ENCODE results near the gene SPATS2. TPM values are rescaled to one million over a fixed set of nuclear protein-coding genes. Genes with fewer than 3 reads are reported as not detected.

SPATS2 gene
- total and polyA plus RNA-seq, 2 donors (not counting 1 experiment from before 2014, with no cell fraction given): 11.3 to 21.5 TPM

DNA sequence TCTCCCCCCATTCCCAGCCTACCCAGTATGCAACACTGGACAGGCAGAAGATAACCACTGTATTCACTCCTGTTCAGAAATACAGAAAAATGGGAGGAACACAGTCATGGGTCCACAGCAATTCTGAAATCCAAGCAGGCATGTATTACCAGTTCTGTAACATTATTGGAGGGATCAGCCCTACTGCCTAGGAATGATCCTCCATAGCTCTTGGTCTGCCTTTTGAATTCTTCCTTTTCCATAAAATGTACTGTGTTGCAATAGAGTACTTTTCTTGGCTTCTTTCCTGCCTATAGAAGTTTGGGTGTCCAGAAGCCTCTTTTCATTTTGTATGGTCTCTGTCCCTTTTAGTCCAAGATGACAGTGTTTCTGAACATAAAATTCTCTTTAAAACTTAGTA is 46.5 kb downstream of the SPATS2 start:
- no peaks in the 10 kb centered on the region for H3K27me3 Mint-ChIP-seq
- no peaks in the 10 kb centered on the region for H3K9me3 Mint-ChIP-seq (ENCODE audit: insufficient read depth)
- Histone ChIP-seq H4K20me1 (ENCODE audit: control insufficient read depth, insufficient read depth, low read length, poor library complexity, severe bottlenecking) (no peaks in the 10 kb centered on the region), H3K27me3 (replicated peaks in 1 of 4; ENCODE audit: control extremely low read depth in 1 of 4, control insufficient read depth in 3 of 4, insufficient read depth in 4 of 4, low read length in 3 of 4) (no peaks in the 10 kb centered on the region), H3K4me2 (replicated peaks; ENCODE audit: low read depth, low read length, poor library complexity, severe bottlenecking) (no peak overlapping the region), H3K9me3 (ENCODE audit: control extremely low read depth in 1 of 3, control insufficient read depth in 2 of 3, insufficient read depth in 1 of 3, low read length in 2 of 3) (no peaks in the 10 kb centered on the region), H3K9ac (ENCODE audit: low read length) (no peak overlapping the region), H3K27ac (ENCODE audit: low read length in 2 of 2) (no peak overlapping the region), H3K4me3 (ENCODE audit: control extremely low read depth in 1 of 5, extremely low read depth in 1 of 5, insufficient read depth in 1 of 5, low read depth in 2 of 5, low read length in 4 of 5) (no peak overlapping the region), H3K79me2 (ENCODE audit: control insufficient read depth, insufficient read depth, low read length) (no peaks in the 10 kb centered on the region), H3K4me1 (ENCODE audit: control insufficient read depth in 2 of 2, insufficient read depth in 2 of 2, low read length in 2 of 2) (no peaks in the 10 kb centered on the region), H3K36me3 (replicated peaks in 1 of 2; ENCODE audit: control extremely low read depth in 1 of 2, control insufficient read depth in 1 of 2, extremely low read depth in 1 of 2, insufficient read depth in 2 of 2, low read length in 1 of 2) (no peaks in the 10 kb centered on the region), H2AFZ (ENCODE audit: insufficient read depth, low read depth, low read length, poor library complexity, severe bottlenecking) (no peak overlapping the region)
- TF ChIP-seq EZH2 (IDR thresholded peaks at IDR 0.05; ENCODE audit: borderline replicate concordance, insufficient read depth, low read depth, low read length, poor library complexity, severe bottlenecking): no peak
- TF ChIP-seq, protein P1, sequence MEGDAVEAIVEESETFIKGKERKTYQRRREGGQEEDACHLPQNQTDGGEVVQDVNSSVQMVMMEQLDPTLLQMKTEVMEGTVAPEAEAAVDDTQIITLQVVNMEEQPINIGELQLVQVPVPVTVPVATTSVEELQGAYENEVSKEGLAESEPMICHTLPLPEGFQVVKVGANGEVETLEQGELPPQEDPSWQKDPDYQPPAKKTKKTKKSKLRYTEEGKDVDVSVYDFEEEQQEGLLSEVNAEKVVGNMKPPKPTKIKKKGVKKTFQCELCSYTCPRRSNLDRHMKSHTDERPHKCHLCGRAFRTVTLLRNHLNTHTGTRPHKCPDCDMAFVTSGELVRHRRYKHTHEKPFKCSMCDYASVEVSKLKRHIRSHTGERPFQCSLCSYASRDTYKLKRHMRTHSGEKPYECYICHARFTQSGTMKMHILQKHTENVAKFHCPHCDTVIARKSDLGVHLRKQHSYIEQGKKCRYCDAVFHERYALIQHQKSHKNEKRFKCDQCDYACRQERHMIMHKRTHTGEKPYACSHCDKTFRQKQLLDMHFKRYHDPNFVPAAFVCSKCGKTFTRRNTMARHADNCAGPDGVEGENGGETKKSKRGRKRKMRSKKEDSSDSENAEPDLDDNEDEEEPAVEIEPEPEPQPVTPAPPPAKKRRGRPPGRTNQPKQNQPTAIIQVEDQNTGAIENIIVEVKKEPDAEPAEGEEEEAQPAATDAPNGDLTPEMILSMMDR (IDR thresholded peaks at IDR 0.05): no peak
- peaks cover 8% of the 10 kb centered on the region for H3K4me1 Mint-ChIP-seq
- CTCF ChIA-PET: no interaction called here
- no peak overlapping the region for H3K4me3 Mint-ChIP-seq
- DNase-seq (no peak), ATAC-seq (ENCODE audit: low read depth) (no peak)
- H3K27ac Mint-ChIP-seq: no peak overlapping the region
- POLR2A ChIA-PET: no interaction called here
- intact Hi-C loops (cut with micrococcal nuclease): no loop called here

DNA sequence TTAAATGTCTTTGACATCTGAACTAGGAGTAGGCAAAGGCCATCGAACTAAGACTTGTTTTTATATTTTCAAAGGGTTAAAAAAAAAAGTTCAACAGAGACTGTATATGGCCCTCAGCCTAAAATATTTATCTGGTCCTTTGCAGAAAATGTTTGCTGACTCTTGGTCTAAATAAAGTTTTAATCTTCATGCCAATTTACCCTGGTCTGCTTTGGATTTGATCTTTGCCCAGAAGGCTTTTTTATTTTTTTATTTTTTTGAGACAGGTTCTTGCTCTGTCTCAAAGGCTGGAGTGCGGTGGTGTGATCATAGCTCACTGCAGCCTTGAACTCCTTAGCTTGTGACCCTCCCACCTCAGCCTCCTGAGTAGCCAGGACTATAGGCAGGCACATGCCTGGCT is 47.1 kb downstream of the SPATS2 start:
- CTCF ChIA-PET: no interaction called here
- POLR2A ChIA-PET: no interaction called here
- H3K27me3 Mint-ChIP-seq: no peaks in the 10 kb centered on the region

More for the DNA sequence above, 47.1 kb downstream of the SPATS2 start:
- H3K4me1 ChIP-seq (ENCODE audit: control insufficient read depth in 2 of 2, insufficient read depth in 2 of 2, low read length in 2 of 2): no peaks in the 10 kb centered on the region
- no peaks in the 10 kb centered on the region for H3K9me3 ChIP-seq (ENCODE audit: control extremely low read depth in 1 of 3, control insufficient read depth in 2 of 3, insufficient read depth in 1 of 3, low read length in 2 of 3)
- no peaks in the 10 kb centered on the region for H4K20me1 ChIP-seq (ENCODE audit: control insufficient read depth, insufficient read depth, low read length, poor library complexity, severe bottlenecking)
- H3K79me2 ChIP-seq (ENCODE audit: control insufficient read depth, insufficient read depth, low read length): no peaks in the 10 kb centered on the region
- intact Hi-C loops (cut with micrococcal nuclease): no loop called here
- no peak for TF ChIP-seq EZH2 (IDR thresholded peaks at IDR 0.05; ENCODE audit: borderline replicate concordance, insufficient read depth, low read depth, low read length, poor library complexity, severe bottlenecking)
- TF ChIP-seq, protein P1 (IDR thresholded peaks at IDR 0.05): no peak
- Mint-ChIP-seq H3K27ac (no peak overlapping the region), H3K9me3 (ENCODE audit: insufficient read depth) (no peaks in the 10 kb centered on the region), H3K4me3 (no peak overlapping the region), H3K4me1 (peaks cover 8% of the 10 kb centered on the region)
- no peak overlapping the region for H3K4me2 ChIP-seq (replicated peaks; ENCODE audit: low read depth, low read length, poor library complexity, severe bottlenecking)
- H3K27ac ChIP-seq (ENCODE audit: low read length in 2 of 2): no peak overlapping the region
- H3K4me3 ChIP-seq (ENCODE audit: control extremely low read depth in 1 of 5, extremely low read depth in 1 of 5, insufficient read depth in 1 of 5, low read depth in 2 of 5, low read length in 4 of 5): no peak overlapping the region
- 100% methylated on average over 2 of the region's 2 CpGs for WGBS (ENCODE audit: insufficient coverage)
- ATAC-seq (ENCODE audit: low read depth) (no peak), DNase-seq (no peak)
- H2AFZ ChIP-seq (ENCODE audit: insufficient read depth, low read depth, low read length, poor library complexity, severe bottlenecking): no peak overlapping the region
- H3K9ac ChIP-seq (ENCODE audit: low read length): no peak overlapping the region
- H3K36me3 ChIP-seq (replicated peaks in 1 of 2; ENCODE audit: control extremely low read depth in 1 of 2, control insufficient read depth in 1 of 2, extremely low read depth in 1 of 2, insufficient read depth in 2 of 2, low read length in 1 of 2): no peaks in the 10 kb centered on the region
- no peaks in the 10 kb centered on the region for H3K27me3 ChIP-seq (replicated peaks in 1 of 4; ENCODE audit: control extremely low read depth in 1 of 4, control insufficient read depth in 3 of 4, insufficient read depth in 4 of 4, low read length in 3 of 4)
